SU-DHL-6 (cell line): ENCODE results near the gene DEDD.

Source experiments
- H2AFZ ChIP-seq: fragments of 200-600 bp; sonication (generic); 2 replicates; pipeline ENCODE4 v1.6.1; 2014; ENCODE audit warnings: low read depth, mild to moderate bottlenecking, moderate library complexity, mixed read lengths, antibody characterized with exemption, low read length; ENCODE audit not compliant: severe bottlenecking
- H3F3A ChIP-seq: fragments of 200-600 bp; shearing (Covaris generic); 2 replicates; pipeline ENCODE4 v1.6.0; 2016; ENCODE audit warnings: antibody characterized with exemption, mild to moderate bottlenecking; ENCODE audit not compliant: insufficient read depth
- H3K27ac ChIP-seq: fragments of 200-600 bp; sonication (generic); 2 replicates; pipeline ENCODE4 v1.5.1; 2016; ENCODE audit warnings: low read depth, mild to moderate bottlenecking, low read length, moderate library complexity, mixed read lengths
- H3K27me3 ChIP-seq: fragments of 200-600 bp; sonication (generic), shearing (Covaris generic); 2 replicates; pipeline ENCODE4 v1.6.0; 2014; ENCODE audit warnings: mild to moderate bottlenecking, low read length
- H3K36me3 ChIP-seq: fragments of 200-600 bp; sonication (generic); 2 replicates; pipeline ENCODE4 v1.6.1; 2014; ENCODE audit warnings: mild to moderate bottlenecking, low read length, mixed read lengths
- H3K4me2 ChIP-seq: fragments of 300-600, 200-600 bp; shearing (Covaris generic), sonication (generic); 2 replicates; pipeline ENCODE4 v1.6.0; 2014; ENCODE audit warnings: low read length, low read depth, mild to moderate bottlenecking; ENCODE audit not compliant: poor library complexity, severe bottlenecking
- H3K4me3 ChIP-seq: fragments of 200-600 bp; sonication (generic); 2 replicates; pipeline ENCODE4 v1.5.1; 2014; ENCODE audit warnings: antibody characterized with exemption, low read length, mild to moderate bottlenecking, mixed read lengths; ENCODE audit not compliant: insufficient read depth, poor library complexity, severe bottlenecking
- H3K79me2 ChIP-seq: fragments of 200-600 bp; sonication (generic); 2 replicates; pipeline ENCODE4 v1.6.1; 2014; ENCODE audit warnings: mild to moderate bottlenecking, low read length, moderate library complexity; ENCODE audit not compliant: insufficient read depth
- H3K9ac ChIP-seq: fragments of 200-600 bp; sonication (generic); 2 replicates; pipeline ENCODE4 v1.7.0; 2014; ENCODE audit warnings: mild to moderate bottlenecking, low read length
- H3K9me2 ChIP-seq: fragments of 200-600 bp; sonication (generic); replicated peaks from 2 replicates; pipeline ENCODE4 v1.6.1; 2014; ENCODE audit warnings: low read length; ENCODE audit not compliant: insufficient read depth
- H3K9me3 ChIP-seq: fragments of 200-600 bp; sonication (generic); 2 replicates; pipeline ENCODE4 v1.6.1; 2014; ENCODE audit warnings: low read length, mixed read lengths; ENCODE audit not compliant: insufficient read depth
- H4K20me1 ChIP-seq: fragments of 200-600 bp; sonication (generic); 2 replicates; pipeline ENCODE4 v1.6.1; 2014; ENCODE audit warnings: low read depth, mild to moderate bottlenecking, antibody characterized with exemption, low read length, moderate library complexity, mixed read lengths
- EZH2phosphoT487 ChIP-seq: fragments of 200-600 bp; sonication (generic), shearing (Covaris generic); conservative IDR thresholded peaks from 2 replicates; pipeline ENCODE4 v1.6.1; 2018; ENCODE audit warnings: mild to moderate bottlenecking, antibody characterized with exemption, low read length, moderate library complexity, mixed read lengths
- TF ChIP-seq, protein P1 (sequence below): fragments of 200-600 bp; sonication (generic); IDR thresholded peaks from one replicate; pipeline ENCODE4 v1.5.1; 2017; ENCODE audit warnings: antibody characterized with exemption, mild to moderate bottlenecking, low read length, moderate library complexity; ENCODE audit not compliant: insufficient read depth, poor library complexity, severe bottlenecking

The DEDD gene

GRCh38 chr1:161091796-161092507, 40.5 kb downstream of the DEDD start:
- H3K9me3 ChIP-seq: no peaks in the 10 kb centered on the region
- H3K79me2 ChIP-seq: no peaks in the 10 kb centered on the region
- no peaks in the 10 kb centered on the region for H3K36me3 ChIP-seq
- H3K4me2 ChIP-seq: no peak overlapping the region
- no peaks in the 10 kb centered on the region for H3K27me3 ChIP-seq
- TF ChIP-seq, protein P1, sequence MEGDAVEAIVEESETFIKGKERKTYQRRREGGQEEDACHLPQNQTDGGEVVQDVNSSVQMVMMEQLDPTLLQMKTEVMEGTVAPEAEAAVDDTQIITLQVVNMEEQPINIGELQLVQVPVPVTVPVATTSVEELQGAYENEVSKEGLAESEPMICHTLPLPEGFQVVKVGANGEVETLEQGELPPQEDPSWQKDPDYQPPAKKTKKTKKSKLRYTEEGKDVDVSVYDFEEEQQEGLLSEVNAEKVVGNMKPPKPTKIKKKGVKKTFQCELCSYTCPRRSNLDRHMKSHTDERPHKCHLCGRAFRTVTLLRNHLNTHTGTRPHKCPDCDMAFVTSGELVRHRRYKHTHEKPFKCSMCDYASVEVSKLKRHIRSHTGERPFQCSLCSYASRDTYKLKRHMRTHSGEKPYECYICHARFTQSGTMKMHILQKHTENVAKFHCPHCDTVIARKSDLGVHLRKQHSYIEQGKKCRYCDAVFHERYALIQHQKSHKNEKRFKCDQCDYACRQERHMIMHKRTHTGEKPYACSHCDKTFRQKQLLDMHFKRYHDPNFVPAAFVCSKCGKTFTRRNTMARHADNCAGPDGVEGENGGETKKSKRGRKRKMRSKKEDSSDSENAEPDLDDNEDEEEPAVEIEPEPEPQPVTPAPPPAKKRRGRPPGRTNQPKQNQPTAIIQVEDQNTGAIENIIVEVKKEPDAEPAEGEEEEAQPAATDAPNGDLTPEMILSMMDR: no peak
- no peak overlapping the region for H3K9ac ChIP-seq
- no peaks in the 10 kb centered on the region for H3F3A ChIP-seq
- H3K27ac ChIP-seq: no peak overlapping the region
- H3K9me2 ChIP-seq: no peaks in the 10 kb centered on the region
- no peak overlapping the region for H2AFZ ChIP-seq
- no peak overlapping the region for H3K4me3 ChIP-seq
- H4K20me1 ChIP-seq: no peaks in the 10 kb centered on the region

- Histone ChIP-seq H3K9me3 (no peaks in the 10 kb centered on the region), H3K27ac (no peak overlapping the region), H2AFZ (no peak overlapping the region), H3K36me3 (no peaks in the 10 kb centered on the region), H3K9ac (no peak overlapping the region), H3K4me3 (no peak overlapping the region), H3F3A (no peaks in the 10 kb centered on the region), H3K9me2 (no peaks in the 10 kb centered on the region), H3K27me3 (no peaks in the 10 kb centered on the region), H4K20me1 (no peaks in the 10 kb centered on the region), H3K4me2 (no peak overlapping the region), H3K79me2 (no peaks in the 10 kb centered on the region)
- TF ChIP-seq, protein P1: no peak
- no peak for TF ChIP-seq EZH2phosphoT487
Observed at GRCh38 chr1:161091093-161091492, 41.4 kb downstream of the DEDD start.

DNA sequence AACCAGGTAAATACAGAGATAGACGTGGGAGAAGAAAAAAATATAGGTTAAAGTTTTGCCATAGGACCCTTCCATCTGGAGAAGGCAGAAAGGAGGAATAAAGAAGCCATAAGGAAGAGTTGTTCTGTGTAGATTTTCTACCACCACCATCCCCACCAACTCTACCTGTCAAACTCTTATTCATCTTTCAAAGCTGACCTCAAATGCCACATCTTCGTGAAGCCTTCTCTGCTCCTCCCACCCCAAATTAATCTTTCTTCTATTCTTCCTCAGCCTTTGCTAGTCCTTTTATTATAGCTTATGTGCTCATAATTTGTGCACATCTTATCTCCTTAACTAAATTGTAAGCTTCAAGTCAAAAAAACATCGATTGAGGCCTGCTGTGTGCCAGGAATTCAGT, 41.9 kb downstream of the DEDD start:
- Histone ChIP-seq H3K36me3 (no peaks in the 10 kb centered on the region), H3K79me2 (no peaks in the 10 kb centered on the region), H3K27me3 (no peaks in the 10 kb centered on the region), H3K4me3 (no peak overlapping the region), H3K9ac (no peak overlapping the region), H4K20me1 (no peaks in the 10 kb centered on the region), H3K27ac (no peak overlapping the region), H3K9me2 (no peaks in the 10 kb centered on the region), H2AFZ (no peak overlapping the region), H3K4me2 (no peak overlapping the region), H3K9me3 (no peaks in the 10 kb centered on the region), H3F3A (no peaks in the 10 kb centered on the region)
- TF ChIP-seq, protein P1: no peak
- no peak for TF ChIP-seq EZH2phosphoT487
